Suprapubic skin (tissue), 3 donors: ENCODE results near the gene CIBAR2.

Experiments
- POLR2A ChIP-seq, 2 donors: fragments of 450-650 bp; IDR thresholded peaks; one replicate each; pipeline ENCODE4 v1.6.1; 2017; ENCODE audit warnings: antibody characterized with exemption in 2 of 2, mild to moderate bottlenecking in 2 of 2, moderate library complexity in 2 of 2
- TF ChIP-seq, protein P1 (sequence below), 2 donors: fragments of 200-600 bp in 1 of 2; fragments of 450-650 bp in 1 of 2; sonication (generic) in 1 of 2; IDR thresholded peaks; one replicate each; pipeline ENCODE4 v1.5.1; 2016 to 2019; ENCODE audit warnings: antibody characterized with exemption in 2 of 2, mild to moderate bottlenecking in 1 of 2, moderate library complexity in 1 of 2

DNA sequence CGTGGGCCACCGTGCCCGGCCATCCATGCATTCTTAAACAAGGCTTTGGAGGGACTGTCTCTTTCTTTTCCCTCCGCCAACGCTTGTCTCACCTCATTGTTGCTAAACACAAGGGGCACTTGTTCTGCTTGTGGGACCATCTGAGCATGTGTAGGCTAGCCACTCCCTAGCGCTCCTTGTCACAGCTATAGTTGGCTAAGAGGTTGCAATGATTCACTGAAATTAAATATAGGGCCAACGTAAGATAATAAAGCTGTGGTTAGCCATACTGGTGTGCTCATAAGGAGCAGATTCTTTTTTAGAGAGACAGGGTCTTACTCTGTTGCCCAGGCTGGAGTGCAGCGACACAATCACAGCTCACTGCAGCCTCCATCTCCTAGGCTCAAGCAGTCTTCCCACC, 43.5 kb downstream of the CIBAR2 start:
- no peak for TF ChIP-seq POLR2A (IDR thresholded peaks at IDR 0.05)
- TF ChIP-seq, protein P1, sequence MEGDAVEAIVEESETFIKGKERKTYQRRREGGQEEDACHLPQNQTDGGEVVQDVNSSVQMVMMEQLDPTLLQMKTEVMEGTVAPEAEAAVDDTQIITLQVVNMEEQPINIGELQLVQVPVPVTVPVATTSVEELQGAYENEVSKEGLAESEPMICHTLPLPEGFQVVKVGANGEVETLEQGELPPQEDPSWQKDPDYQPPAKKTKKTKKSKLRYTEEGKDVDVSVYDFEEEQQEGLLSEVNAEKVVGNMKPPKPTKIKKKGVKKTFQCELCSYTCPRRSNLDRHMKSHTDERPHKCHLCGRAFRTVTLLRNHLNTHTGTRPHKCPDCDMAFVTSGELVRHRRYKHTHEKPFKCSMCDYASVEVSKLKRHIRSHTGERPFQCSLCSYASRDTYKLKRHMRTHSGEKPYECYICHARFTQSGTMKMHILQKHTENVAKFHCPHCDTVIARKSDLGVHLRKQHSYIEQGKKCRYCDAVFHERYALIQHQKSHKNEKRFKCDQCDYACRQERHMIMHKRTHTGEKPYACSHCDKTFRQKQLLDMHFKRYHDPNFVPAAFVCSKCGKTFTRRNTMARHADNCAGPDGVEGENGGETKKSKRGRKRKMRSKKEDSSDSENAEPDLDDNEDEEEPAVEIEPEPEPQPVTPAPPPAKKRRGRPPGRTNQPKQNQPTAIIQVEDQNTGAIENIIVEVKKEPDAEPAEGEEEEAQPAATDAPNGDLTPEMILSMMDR (IDR thresholded peaks at IDR 0.05): no peak
